ENCODE data around the gene LTBP3.

Gene LTBP3

DNA sequence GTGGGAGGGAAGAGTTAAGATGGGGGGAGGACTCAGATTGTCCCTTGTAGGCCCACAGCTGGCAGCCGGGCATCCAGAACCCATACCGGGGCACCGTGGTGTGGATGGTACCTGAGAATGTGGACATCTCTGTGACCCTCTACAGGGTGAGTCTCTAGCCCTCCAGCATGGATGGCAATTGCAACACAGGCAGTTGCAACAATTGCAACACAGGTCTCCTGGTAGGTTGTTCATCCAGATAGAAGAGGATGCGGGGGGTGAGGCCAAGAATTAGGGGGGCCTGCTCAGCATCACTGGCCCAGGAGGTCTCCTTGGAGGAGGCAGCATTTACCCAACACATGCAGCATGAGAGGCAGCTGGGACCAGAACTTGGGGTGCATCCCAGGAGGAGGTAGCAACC lies 21.1 kb upstream of the LTBP3 start:
- no peaks in the 10 kb centered on the region for H3K79me2 ChIP-seq (ENCODE audit: insufficient read depth, low read length)
- H3K4me3 ChIP-seq (ENCODE audit: insufficient read depth, low read length, poor library complexity, severe bottlenecking) = no peak overlapping the region
- H3K9me2 ChIP-seq (replicated peaks; ENCODE audit: insufficient read depth, low read length) = no peaks in the 10 kb centered on the region
- no peaks in the 10 kb centered on the region for H3K9me3 ChIP-seq (ENCODE audit: insufficient read depth, low read length)
- no peak overlapping the region for H3K9ac ChIP-seq (ENCODE audit: low read length)
- no peaks in the 10 kb centered on the region for H3K27me3 ChIP-seq (ENCODE audit: low read length)
- no peak overlapping the region for H2AFZ ChIP-seq (ENCODE audit: low read depth, low read length, severe bottlenecking)
- H3K27ac ChIP-seq (ENCODE audit: low read depth, low read length) = no peak overlapping the region
- no peaks in the 10 kb centered on the region for H4K20me1 ChIP-seq (ENCODE audit: low read depth, low read length)
- peaks cover 11% of the 10 kb centered on the region for H3F3A ChIP-seq (ENCODE audit: insufficient read depth)
- H3K36me3 ChIP-seq (ENCODE audit: low read length) = no peaks in the 10 kb centered on the region
- no peak for TF ChIP-seq EZH2phosphoT487 (conservative IDR thresholded peaks at IDR 0.05; ENCODE audit: low read length)
- TF ChIP-seq, protein P1, sequence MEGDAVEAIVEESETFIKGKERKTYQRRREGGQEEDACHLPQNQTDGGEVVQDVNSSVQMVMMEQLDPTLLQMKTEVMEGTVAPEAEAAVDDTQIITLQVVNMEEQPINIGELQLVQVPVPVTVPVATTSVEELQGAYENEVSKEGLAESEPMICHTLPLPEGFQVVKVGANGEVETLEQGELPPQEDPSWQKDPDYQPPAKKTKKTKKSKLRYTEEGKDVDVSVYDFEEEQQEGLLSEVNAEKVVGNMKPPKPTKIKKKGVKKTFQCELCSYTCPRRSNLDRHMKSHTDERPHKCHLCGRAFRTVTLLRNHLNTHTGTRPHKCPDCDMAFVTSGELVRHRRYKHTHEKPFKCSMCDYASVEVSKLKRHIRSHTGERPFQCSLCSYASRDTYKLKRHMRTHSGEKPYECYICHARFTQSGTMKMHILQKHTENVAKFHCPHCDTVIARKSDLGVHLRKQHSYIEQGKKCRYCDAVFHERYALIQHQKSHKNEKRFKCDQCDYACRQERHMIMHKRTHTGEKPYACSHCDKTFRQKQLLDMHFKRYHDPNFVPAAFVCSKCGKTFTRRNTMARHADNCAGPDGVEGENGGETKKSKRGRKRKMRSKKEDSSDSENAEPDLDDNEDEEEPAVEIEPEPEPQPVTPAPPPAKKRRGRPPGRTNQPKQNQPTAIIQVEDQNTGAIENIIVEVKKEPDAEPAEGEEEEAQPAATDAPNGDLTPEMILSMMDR (IDR thresholded peaks at IDR 0.05; ENCODE audit: insufficient read depth, low read length, poor library complexity, severe bottlenecking) = no peak
- H3K4me2 ChIP-seq (ENCODE audit: low read depth, low read length, poor library complexity, severe bottlenecking) = no peak overlapping the region

DNA sequence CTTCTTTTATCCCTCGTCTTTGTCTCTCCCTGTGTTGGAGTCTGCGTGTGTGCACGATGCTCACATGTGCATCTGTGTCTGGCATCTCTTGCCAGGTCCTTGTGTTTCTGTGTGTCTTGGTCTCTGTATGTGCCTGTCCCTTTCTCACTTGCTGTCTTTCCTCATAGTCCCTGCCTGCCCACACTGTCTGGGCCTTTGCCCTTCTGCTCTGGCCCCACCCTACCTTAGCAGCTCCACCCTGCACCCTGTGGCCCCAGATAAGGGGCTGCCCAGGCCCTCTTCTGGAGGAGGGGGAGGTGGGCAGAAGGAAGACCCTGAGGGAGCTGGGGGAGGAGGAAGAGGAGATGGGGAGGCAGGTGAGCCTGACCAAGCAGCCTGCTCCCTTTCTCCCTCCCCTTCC lies 20.5 kb upstream of the LTBP3 start:
- Histone ChIP-seq H3K27me3 (ENCODE audit: low read length) (no peaks in the 10 kb centered on the region), H3K36me3 (ENCODE audit: low read length) (no peaks in the 10 kb centered on the region), H3K4me3 (ENCODE audit: insufficient read depth, low read length, poor library complexity, severe bottlenecking) (no peak overlapping the region), H3K79me2 (ENCODE audit: insufficient read depth, low read length) (no peaks in the 10 kb centered on the region), H3K9ac (ENCODE audit: low read length) (no peak overlapping the region), H3K9me3 (ENCODE audit: insufficient read depth, low read length) (no peaks in the 10 kb centered on the region), H2AFZ (ENCODE audit: low read depth, low read length, severe bottlenecking) (no peak overlapping the region), H3K4me2 (ENCODE audit: low read depth, low read length, poor library complexity, severe bottlenecking) (no peak overlapping the region), H4K20me1 (ENCODE audit: low read depth, low read length) (no peaks in the 10 kb centered on the region), H3K27ac (ENCODE audit: low read depth, low read length) (no peak overlapping the region), H3F3A (ENCODE audit: insufficient read depth) (peaks cover 11% of the 10 kb centered on the region), H3K9me2 (replicated peaks; ENCODE audit: insufficient read depth, low read length) (no peaks in the 10 kb centered on the region)
- TF ChIP-seq, protein P1 (IDR thresholded peaks at IDR 0.05; ENCODE audit: insufficient read depth, low read length, poor library complexity, severe bottlenecking) = no peak

DNA sequence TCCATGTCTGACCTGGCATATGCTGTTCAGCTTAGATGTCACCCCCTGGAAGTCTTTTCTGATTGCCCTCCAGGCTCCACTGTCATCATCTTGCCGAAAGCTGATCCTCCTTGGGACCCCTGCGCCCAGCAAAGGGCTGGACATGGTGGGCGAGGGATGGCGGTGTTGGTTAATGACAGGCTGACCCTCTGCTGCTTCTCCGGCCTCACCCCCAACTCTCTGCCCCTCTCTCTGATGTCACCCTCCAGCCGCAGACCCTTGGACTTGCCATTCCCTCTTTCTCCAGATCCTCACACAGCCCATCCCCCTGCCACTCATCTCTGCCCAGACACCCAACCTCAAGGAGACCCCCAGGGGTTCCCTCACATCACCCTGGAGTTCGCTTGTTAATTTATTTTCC lies 20.0 kb upstream of the LTBP3 start:
- Histone ChIP-seq H3K9me2 (replicated peaks; ENCODE audit: insufficient read depth, low read length) (no peaks in the 10 kb centered on the region), H3K4me3 (ENCODE audit: insufficient read depth, low read length, poor library complexity, severe bottlenecking) (no peak overlapping the region), H3K27me3 (ENCODE audit: low read length) (no peaks in the 10 kb centered on the region), H3K36me3 (ENCODE audit: low read length) (no peaks in the 10 kb centered on the region), H3K27ac (ENCODE audit: low read depth, low read length) (no peak overlapping the region), H3K9me3 (ENCODE audit: insufficient read depth, low read length) (no peaks in the 10 kb centered on the region), H3K4me2 (ENCODE audit: low read depth, low read length, poor library complexity, severe bottlenecking) (no peak overlapping the region), H2AFZ (ENCODE audit: low read depth, low read length, severe bottlenecking) (no peak overlapping the region), H3K9ac (ENCODE audit: low read length) (no peak overlapping the region), H3F3A (ENCODE audit: insufficient read depth) (peaks cover 11% of the 10 kb centered on the region), H4K20me1 (ENCODE audit: low read depth, low read length) (no peaks in the 10 kb centered on the region), H3K79me2 (ENCODE audit: insufficient read depth, low read length) (no peaks in the 10 kb centered on the region)
- no peak for TF ChIP-seq EZH2phosphoT487 (conservative IDR thresholded peaks at IDR 0.05; ENCODE audit: low read length)
- TF ChIP-seq, protein P1 (IDR thresholded peaks at IDR 0.05; ENCODE audit: insufficient read depth, low read length, poor library complexity, severe bottlenecking) = no peak

DNA sequence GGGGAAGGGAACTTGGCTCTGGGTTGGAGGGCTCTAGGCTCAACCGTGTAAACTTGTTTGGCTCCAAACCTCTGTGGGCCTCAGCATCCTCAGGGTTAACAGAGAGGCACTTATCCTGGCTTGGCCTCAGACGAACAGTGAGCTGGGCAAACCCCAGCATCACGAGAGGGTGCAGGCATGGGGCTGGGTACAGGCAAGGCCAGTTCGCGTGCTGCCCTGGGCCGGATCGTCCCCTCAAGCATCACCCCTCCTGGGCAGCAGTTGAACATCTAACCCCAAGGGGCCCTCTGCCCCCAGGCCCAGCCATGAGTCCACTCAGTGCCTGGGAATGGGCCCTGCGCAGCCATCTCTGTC lies 19.6 kb upstream of the LTBP3 start:
- no peaks in the 10 kb centered on the region for H3K9me2 ChIP-seq (replicated peaks; ENCODE audit: insufficient read depth, low read length)
- no peak overlapping the region for H3K4me2 ChIP-seq (ENCODE audit: low read depth, low read length, poor library complexity, severe bottlenecking)
- H3K4me3 ChIP-seq (ENCODE audit: insufficient read depth, low read length, poor library complexity, severe bottlenecking) = no peak overlapping the region
- H3K27me3 ChIP-seq (ENCODE audit: low read length) = no peaks in the 10 kb centered on the region
- H3K79me2 ChIP-seq (ENCODE audit: insufficient read depth, low read length) = no peaks in the 10 kb centered on the region
- H3K27ac ChIP-seq (ENCODE audit: low read depth, low read length) = no peak overlapping the region
- TF ChIP-seq EZH2phosphoT487 (conservative IDR thresholded peaks at IDR 0.05; ENCODE audit: low read length) = no peak
- TF ChIP-seq, protein P1 (IDR thresholded peaks at IDR 0.05; ENCODE audit: insufficient read depth, low read length, poor library complexity, severe bottlenecking) = no peak
- no peaks in the 10 kb centered on the region for H3K9me3 ChIP-seq (ENCODE audit: insufficient read depth, low read length)
- no peaks in the 10 kb centered on the region for H3K36me3 ChIP-seq (ENCODE audit: low read length)
- H2AFZ ChIP-seq (ENCODE audit: low read depth, low read length, severe bottlenecking) = no peak overlapping the region
- H4K20me1 ChIP-seq (ENCODE audit: low read depth, low read length) = no peaks in the 10 kb centered on the region
- H3K9ac ChIP-seq (ENCODE audit: low read length) = no peak overlapping the region
- peaks cover 11% of the 10 kb centered on the region for H3F3A ChIP-seq (ENCODE audit: insufficient read depth)
